ENCODE measurements around the gene USP47.

The USP47 gene

DNA sequence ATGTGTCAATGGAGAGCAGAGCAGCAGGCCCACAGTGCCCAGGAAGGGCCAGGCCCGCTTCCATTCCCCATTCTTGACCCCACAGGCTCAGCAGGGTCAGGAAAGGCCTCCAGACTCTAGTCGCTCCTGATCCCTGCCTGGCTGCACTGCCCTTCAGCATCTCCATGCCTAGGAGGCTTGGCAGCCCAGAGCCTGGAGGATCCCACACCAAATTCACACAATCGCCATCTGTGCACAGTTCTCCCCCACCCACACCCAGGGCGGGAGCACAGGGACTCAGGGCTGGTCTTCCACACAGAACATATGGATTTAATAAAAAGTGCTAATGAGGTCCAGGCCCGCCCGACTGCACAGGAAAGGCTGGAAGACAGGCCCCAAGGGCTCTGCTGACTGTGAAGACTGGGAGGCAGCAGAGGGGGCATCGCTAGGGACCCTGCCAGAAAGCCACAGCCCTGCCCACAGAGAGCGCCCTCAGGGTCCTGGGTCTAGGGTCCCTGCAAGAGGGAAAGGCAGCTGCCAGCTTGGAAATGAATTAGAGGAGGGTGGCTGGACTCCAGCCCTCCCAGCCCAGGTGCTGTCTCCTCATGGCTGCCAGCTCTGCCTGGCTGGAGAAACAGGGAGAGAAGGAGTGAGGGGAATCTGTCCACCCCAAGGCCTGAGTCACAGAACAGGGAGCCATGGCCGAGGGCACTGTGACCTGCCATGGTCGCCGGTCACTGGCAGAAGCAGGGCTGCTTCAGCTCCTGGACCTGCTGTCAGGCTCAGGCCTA, 126.9 kb downstream of the USP47 start:
- no peak for DNase-seq

DNA sequence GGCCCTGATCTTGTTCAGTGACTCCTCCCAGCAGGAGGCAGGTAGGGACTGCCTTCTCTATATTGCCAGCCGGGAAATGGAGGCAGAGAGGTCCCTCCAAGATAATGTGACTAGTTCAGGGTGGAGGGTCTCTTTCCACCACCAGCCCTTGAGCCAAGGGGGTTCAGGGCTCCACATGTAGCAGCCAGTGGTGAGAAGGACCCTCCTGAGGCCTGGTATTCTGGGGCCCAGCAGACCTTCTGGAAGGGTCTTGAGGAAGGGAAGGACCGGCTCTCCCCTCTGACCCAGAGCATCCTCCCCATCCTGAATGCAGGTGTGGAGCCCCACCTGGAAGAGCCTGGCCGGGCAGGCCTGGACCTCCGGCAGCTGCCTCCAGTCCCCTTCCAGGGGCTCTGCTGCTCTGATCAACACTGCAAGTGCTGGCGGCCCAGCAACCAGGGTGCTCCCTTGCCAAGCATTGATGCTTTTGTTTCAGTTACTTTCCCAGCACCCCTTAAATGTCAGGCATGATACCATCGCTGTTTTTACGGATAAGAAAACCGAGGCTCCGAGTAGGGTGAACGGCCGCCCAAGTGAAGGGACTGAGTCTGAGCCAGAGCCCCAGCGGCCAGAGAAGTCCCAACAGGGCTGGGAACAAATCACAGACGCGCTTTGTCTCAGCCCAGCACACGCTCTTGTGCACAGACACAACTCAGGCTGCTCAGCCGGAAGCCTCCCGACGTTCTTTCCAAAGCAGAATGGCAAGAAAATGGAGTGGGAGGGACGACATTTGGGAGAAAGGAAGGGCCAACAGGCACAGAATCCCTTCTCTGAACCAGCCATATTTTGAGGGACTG, 127.8 kb downstream of the USP47 start:
- no peak for DNase-seq

DNA sequence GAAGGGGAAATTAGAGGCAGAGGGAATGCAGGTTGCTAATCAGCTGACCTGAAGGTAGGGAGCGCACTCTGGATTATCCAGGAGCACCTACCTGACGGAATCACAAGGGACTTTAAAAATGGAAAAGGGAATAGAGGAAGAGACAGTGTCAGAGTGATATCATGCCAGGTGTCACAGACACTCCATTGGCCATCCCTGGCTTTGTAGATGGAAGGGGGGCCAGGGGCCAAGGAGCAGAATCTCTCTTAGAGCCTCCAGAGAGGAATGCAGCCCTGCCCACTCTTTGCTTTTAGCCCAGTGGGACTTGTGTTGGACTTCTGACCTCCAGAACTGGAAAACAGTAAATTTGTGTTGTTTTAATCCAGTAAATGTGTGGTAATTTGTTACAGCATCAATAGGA, 128.8 kb downstream of the USP47 start:
- no peak for DNase-seq

DNA sequence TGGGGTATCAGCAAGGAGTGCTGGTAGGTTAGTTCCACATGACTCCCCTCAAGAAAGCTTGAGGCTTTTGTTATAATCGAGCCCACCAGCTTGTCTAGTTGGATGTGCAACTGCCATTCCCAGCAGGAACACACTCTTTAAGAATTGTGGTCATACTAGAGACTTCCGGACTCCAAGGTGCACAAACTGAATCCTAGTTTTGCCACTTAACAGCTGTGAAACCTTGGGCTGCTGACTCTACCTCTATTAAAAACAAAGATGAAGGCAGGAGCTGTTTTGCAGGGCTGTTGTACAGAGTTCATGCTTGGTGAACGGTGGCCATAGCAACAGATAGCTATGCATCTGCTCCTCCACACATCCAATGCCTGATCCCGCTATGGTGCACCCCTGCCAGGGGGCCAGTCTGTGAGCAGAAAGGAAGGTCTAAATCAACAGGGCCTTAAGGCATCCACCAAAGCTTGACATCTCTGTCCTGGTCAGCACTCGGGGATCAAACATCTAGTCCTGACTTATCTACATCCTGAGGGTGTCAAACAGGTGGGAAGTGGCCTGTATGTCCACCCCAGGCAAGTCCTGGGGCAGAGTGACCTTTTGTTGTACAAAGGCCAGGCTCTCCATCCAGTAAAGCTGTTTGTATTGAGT, 130.3 kb downstream of the USP47 start:
- no peak for DNase-seq

DNA sequence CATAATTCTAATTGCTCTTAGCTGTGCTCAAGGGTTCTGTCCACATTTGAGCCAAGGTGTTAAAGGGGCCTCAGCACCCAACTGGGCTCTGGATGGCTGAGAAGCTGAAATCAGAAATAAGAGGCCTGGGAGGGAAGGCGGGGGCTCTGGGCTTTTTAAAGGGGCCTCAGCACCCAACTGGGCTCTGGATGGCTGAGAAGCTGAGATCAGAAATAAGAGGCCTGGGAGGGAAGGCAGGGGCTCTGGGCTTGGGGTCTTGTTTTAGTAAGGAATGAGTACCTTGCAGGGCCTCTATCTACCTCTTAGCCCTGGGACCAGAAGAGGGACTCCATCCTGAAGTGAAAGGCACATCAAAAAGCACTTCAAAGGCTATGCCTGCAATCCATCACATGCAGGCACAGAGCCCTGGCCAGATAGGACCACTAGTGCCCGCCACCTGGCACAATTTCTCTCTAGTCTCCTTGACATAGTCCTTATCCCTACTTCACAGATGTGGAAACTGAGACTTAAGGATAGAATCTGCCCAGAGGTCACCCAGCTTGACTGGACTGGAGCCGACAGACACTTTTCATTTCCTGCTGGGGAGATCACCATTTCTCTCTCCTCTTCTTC, 131.1 kb downstream of the USP47 start:
- DNase-seq, result no peak

DNA sequence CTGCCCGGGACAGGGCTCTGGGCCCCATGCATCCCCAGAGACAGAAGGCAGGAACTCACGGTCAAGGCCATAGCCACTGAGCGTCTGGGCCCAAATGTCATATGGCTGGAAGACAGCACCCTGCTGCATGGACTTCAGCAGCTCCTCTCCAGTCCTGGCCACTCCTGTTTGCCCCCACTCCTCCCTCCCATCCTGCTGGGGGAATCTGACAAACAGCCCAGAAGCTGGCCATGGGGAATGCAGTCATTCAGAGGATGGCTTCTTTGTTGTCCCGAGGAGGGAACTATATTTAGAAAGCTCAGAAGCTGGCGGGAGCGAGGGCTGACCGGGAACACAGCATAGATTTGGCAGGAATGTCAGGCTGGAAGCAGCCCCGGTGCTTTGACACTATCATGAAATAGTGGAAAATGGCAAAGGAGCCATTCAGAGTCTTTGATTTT, 131.6 kb downstream of the USP47 start:
- DNase-seq, result no peak

DNA sequence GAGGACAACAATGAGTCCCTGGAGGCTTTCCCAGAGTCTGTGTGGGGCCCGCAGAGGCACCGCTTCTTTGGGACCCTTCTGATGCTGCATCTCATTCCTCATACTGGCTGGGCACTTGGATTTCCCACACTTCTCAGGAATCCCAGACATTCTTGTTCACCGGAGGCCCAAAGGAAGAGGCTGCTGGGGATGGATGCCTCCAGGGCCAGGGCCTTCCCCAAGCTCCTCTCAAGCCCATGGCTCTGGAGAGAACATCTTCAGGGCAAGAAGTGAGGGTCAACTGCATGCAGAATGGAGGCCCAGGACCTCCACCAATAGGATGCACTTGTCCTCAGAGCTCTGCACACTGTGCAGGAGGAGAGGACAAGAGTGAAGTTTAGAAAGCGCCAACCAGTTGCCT, 132.1 kb downstream of the USP47 start:
- DNase-seq, result no peak

DNA sequence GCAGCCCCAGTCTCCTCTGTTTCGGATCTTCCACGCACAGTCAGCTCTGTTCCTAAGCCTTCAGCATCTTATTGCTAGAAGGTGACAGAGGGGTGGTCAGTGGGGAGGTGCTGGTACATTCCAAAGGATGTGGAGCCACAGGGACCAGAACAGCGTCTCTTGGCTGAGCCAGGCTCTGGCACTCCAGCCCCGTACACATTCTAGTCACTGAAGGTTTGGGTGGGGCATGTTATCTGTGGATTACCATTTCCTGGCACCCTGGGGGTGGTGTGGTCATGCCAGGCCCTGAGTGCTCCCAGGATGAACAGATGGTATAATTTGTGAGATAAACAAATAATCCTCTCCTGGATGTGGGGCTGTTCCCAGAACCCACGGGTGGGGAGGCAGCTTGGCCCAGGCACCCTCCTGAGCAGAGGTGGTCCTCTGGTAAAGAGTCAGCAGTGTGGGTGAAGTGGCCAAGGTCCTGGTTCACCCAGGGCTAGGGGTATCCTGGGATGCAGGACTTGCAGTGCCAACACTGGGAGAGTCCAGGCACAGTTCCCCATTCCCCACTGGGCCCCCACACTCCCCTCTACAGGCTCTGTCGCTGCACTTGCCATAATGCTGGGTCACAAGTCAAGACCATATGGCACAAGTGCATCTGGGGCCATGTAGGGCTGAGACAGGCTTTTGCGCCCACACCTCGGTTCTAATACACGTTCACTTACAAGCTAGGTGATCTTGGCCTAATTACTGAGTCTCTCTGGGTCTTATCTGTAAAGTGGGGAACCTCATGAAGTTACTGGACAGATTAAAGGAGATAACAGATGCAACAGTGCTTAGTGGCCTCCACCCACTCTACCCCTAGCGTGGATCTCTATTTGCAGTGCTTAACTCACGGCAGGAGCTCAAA, 133.7 kb downstream of the USP47 start:
- no peak for DNase-seq

DNA sequence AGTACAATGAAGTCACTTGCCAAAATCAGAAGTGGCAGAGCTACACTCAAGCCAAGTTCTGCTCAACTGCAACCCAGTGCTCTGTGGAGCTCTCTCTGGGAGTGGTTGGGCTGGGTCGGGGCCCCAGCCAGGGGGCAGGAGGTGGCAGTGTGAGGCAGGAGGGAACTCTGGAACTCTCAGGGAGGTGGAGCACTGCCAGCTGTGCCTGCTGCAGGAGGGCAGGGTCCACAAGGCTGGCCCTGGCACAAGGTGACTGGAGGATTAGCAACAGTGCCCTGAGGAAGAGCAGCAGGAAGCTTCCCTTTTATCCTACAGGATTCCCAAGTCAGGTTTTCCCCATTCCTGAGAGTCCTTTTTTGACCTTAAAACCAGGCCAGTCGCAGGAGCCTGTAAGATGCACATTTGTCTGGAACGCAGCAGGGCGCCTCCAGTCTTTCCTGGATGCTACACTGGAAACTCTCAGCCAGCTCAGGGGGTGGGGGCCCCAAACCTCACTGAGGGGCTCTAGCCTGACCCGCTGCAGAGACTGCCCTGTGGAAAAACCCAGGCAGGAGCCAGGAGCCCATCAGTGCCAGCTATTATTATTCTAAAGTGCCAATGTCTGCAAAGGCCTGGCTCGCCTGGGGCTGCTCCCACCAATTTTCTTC, 134.8 kb downstream of the USP47 start:
- no peak for DNase-seq

DNA sequence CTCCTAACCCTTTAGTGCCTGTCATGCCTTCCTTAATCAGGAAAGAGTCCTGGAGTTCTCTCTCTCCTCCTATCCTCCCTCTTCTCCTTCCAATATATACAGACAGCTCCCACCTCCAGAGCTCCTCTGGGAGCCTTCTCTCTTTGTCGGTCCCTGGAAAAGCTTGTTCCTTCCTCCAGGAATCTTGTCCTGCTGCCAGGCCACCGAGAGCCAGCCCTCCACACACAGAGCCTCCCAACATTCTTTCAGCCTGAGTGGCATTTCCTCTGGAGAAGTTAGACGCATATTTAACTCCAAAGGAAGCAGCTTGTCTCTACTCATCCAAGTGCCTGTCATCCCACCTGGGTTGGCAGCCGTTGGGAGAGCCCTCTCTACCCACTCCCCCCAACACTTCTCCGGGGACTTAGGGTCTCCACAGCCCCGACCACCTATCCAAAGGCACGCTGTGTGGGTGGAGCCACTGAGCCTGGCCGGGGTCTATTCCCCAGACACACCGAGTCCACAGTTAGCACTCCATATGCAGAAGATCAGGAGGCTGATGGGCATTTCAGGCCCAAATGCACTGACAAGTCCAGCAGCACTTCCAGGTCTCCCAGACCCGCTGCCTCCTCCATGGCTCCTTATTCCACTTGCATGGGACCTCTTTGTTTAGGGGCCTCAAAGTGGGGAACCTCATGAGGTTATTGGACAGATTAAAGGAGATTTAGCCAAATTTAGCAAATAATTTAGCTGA, 135.6 kb downstream of the USP47 start:
- no peak for DNase-seq

DNA sequence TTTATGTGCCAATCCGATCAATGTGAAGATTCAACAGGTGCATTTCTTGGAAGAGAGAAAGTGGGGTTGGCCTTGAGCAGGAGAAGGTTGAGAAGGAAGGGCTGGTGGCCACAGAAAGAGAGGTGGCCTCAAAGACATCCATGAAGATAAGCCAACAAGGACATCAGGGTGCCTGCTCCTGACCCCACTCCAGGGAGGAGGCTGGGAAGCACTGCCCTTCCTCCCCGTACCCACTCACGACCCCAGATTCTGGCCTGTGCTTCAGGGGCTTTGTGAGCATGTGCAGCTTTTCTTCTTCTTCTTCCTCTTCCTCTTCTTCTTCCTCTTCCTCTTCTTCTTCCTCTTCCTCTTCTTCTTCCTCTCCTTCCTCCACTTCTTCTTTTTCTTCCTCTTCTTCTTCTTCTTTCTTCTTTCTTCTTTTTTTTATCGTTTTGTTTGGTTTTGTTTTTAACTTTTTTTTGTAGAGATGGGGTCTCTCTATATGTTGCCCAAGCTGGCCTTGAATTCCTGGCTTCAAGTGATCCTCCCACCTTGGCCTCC, 136.4 kb downstream of the USP47 start:
- DNase-seq, result no peak

DNA sequence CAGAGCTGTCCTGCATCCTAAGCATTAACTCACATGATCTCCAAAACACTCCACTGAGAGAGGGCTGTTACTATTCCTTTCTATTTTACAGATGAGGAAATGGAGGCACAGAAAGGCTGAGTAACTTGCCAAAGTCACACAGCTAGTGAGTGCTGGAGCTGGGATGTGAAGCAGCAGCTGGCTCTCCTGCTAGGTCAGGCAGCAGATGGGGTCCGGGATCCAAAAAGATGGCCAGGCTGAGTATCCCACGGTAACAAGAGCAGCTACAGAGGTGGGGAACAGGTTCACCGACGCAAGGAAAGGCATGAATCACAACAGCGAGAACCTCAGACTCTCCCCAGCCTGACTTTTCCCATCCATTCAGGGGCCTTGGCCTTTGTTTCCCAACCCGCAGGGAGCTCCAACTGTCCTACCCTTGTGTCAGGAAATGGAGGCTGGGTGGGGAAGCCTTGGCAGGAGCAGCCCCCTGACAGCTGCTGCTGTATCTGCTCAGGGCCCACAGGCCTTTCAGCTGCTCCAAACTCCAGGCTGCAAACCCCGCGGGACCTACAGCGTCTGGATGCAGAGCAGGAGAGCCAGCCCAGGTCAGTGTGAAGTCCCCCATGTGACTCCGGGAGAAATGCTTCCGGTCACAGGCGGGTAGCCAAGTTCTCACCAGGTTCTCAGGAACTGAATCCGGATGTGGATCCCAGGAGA, 137.2 kb downstream of the USP47 start:
- no peak for DNase-seq

DNA sequence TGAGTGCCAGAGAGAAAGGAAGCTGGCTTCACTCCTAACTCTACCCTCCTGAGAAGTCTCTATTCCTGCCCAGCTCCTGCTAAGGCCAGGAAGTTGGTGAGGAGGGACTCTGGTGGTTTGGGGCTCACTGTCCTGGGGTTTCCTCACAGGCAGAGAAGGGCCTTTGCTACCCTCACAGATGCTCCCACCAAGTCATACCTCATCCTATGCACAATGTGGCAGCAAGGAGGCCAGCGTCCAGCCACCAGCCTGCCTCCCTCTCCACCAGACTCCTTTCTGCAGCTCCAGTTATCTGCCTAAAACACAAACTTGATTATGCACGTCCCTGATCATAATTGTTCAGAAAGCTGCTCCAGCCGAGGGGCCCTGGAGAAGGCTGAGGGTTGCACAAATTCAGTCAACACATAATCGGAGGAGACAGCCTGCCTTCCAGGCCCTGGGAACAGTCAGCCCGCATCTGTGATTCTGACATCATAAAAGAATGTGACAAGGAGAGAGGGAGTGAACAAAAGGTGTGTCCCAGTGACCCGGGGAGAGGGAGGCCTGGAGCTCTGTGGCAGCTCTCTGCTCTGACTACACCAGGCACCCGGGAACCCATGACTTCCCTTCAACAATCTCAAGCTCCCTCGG, 137.8 kb downstream of the USP47 start:
- no peak for DNase-seq

DNA sequence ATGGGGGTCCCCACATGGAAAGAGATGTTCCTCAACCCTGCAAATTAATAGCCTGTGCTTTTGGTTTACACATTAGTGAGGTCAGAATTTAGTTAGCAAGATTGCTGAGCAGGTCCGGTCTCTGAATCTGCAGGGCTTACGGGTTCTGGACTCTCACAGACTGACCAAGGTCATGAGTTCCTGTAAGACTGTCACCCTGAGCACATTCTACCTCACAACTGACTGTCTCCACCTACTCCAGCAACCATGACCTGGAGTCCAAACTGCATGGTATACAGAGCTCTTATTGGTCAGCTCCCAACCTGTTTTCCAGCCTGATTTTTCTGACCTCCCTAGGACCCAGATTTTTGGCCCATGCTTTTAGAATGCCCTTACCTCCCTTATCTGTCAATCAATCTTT, 138.4 kb downstream of the USP47 start:
- no peak for DNase-seq

DNA sequence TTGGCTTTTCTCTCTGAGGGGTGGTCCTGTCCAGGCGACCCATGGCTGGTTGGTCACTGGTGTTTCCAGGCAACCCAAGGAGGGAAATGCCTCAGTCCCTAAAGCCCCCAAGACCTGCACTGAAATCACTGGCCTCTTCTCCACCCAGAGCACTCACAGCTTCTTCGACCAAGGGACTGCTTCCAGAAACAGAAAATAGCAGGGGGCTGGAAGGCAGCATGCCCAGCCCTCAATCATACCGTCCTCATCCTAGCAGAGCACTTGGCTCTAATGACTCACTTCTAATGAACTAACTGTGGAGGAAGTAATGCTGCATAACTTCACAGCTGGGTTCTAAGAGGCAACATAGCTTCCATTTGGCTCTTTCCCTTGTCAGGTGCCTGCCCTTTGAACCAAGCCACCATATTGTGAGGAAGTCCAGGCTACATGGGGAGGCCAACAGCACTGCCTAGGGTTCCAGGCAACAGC, 139.1 kb downstream of the USP47 start:
- DNase-seq, result no peak

DNA sequence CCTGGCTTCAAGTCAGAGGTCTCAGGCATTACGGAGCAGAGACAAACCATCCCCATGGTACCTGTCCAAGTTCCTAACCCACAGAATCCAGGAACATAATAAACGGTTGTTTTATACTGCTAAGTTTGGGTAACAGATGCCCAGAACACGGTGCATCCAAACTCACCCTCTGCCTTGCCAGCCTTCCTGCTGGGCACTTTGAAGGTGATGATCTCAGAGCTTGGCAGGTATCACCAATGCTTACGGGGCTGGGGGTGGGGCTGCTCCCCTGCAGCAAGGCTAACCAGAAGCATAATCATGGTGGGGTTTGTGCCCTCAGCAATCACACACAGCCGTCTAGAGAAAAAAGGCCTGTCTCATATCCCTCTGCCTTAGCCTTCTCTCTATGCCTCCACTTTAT, 139.6 kb downstream of the USP47 start:
- no peak for DNase-seq

DNA sequence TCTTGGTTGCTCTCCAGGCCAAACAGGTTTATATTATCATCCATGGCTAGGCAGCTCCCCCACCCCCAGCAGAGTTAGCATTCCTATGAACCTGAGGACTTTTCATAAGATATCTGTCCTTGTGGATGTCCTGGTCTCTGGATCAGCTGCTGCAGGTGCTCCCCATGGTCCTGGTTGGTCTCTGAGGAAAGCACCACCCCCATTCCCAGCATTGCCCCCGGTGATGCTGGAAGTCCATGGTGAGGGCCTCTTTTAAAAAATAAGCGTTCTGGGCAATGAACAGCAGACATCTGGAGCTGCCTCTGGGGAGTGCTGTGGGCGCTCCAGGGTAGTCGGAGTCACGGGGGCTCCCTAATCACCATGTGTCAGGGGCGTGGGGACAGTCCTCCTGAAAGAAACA, 140.1 kb downstream of the USP47 start:
- no peak for DNase-seq

DNA sequence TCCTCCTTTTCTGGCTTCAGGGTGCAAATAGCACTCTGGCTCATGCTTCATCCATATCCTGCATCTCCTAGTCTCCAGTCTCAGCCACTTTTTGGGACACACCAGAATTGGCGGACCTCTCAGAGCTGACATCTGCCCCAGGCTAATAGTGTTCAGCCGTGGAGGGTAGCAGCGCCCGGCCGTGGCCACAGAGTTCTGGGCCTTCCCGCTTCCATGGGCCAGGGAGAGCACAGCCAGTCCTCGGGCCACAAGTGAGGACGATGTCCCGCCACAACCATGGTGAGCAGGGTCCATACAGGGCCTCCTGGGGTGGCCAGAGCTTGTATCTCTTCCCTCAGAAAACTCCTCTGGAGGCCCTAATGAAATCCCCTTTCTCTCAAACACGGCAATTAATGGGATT, 140.7 kb downstream of the USP47 start:
- DNase-seq, result no peak

DNA sequence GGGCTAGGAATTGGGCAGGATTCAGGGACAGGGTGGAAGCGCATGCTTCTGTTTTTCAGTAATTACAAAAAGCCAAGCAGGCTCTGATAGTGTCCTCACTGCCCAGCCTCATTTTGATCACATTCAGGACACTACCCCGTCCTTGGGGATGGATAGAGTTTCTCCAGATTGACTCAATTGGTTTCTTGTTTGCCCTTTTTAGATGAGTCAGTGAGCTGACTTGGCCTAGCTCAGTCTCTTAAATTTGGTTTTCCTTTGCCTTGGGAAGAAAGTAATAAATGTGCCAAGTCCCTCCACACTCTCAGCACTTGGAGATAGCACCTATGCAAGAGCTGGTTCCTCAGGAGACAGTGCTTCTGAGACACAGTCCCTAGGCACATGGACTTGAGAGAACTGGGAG, 141.2 kb downstream of the USP47 start:
- no peak for DNase-seq

DNA sequence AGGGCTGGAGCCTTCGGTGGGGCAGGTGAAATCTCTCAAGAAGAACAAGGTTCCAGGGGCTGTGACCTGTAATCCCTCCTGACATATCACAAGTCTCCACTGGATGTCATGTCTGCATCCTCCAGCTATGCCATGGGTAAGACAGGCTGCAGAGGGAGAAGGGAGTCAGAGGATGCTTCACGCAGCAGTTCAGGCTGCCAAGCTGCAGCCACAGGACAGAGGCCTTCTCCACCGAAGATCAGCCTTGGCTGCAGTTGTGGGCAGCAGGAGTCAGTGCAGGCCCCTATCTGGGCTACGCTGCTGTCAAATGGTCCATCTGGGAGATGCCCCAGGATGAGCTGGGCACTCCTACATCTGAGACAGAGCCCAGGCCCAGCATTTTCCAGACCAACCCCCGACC, 141.7 kb downstream of the USP47 start:
- no peak for DNase-seq
